NCI-H446 treated with DMSO at 0.1 percent for 48 hours (cell line): ENCODE results near the gene RNASE9.
"Not testable (repeated sequence)": the region's sequence is repeated elsewhere in the genome, so short reads cannot be mapped to it uniquely, and the experiment has no call there.

Experiments
- DNase-seq: peaks from one replicate; lab custom pipeline; 2025; lab: John Stamatoyannopoulos, UW

Gene RNASE9

GRCh38 chr14:20572382-20572990 is 11.6 kb upstream of the RNASE9 start:
- DNase-seq = not testable (repeated sequence)

GRCh38 chr14:20570720-20571119 is 9.9 kb upstream of the RNASE9 start:
- not testable (repeated sequence) for DNase-seq

GRCh38 chr14:20569865-20570264 is 9.0 kb upstream of the RNASE9 start:
- not testable (repeated sequence) for DNase-seq

- no peak for DNase-seq
Observed at GRCh38 chr14:20569066-20569465, 8.2 kb upstream of the RNASE9 start.

- DNase-seq = no peak
Observed at GRCh38 chr14:20568393-20568792, 7.5 kb upstream of the RNASE9 start.

- not testable (repeated sequence) for DNase-seq
Observed at GRCh38 chr14:20567199-20567598, 6.4 kb upstream of the RNASE9 start.

GRCh38 chr14:20564501-20564997 is 3.7 kb upstream of the RNASE9 start:
- no peak for DNase-seq

GRCh38 chr14:20563971-20564370 is 3.1 kb upstream of the RNASE9 start:
- DNase-seq = no peak

GRCh38 chr14:20559461-20559904 is 1.4 kb downstream of the RNASE9 start:
- DNase-seq = no peak

GRCh38 chr14:20557212-20557542 is 3.7 kb downstream of the RNASE9 start:
- DNase-seq = no peak

GRCh38 chr14:20556500-20557211 is 4.2 kb downstream of the RNASE9 start:
- no peak for DNase-seq

- no peak for DNase-seq
Observed at GRCh38 chr14:20555845-20556244, 5.0 kb downstream of the RNASE9 start.

GRCh38 chr14:20553024-20553423 is 7.8 kb downstream of the RNASE9 start:
- DNase-seq = no peak

- DNase-seq = no peak
Observed at GRCh38 chr14:20551606-20552005, 9.2 kb downstream of the RNASE9 start.

GRCh38 chr14:20550926-20551325 is 9.9 kb downstream of the RNASE9 start:
- DNase-seq = no peak

- DNase-seq = no peak
Observed at GRCh38 chr14:20548414-20549158, 12.3 kb downstream of the RNASE9 start.

GRCh38 chr14:20546877-20547276 is 14.0 kb downstream of the RNASE9 start:
- DNase-seq = no peak

- DNase-seq = no peak
Observed at GRCh38 chr14:20539906-20540305, 20.9 kb downstream of the RNASE9 start.

- DNase-seq = peak; percentile 51
Observed at GRCh38 chr14:20530771-20531571, 29.9 kb downstream of the RNASE9 start.

- DNase-seq = no peak
Observed at GRCh38 chr14:20529806-20530205, 31.0 kb downstream of the RNASE9 start.

- DNase-seq = no peak
Observed at GRCh38 chr14:20524027-20524426, 36.8 kb downstream of the RNASE9 start.

- no peak for DNase-seq
Observed at GRCh38 chr14:20522332-20522731, 38.5 kb downstream of the RNASE9 start.
